Hepatocyte (in vitro differentiated cells): ENCODE data around the gene RGS19. TPM values are rescaled to one million over a fixed set of nuclear protein-coding genes. Genes with fewer than 3 reads are reported as not detected.

ENCODE experiments used
- DNase-seq: peaks from one replicate; pipeline ENCODE4 v3.0.0-alpha.2; 2016; ENCODE audit warnings: low spot score
- H2AFZ ChIP-seq: fragments of 200-600 bp; sonication (generic); 2 replicates; pipeline ENCODE4 v1.6.0; 2016; ENCODE audit warnings: antibody characterized with exemption, mild to moderate bottlenecking
- H3K27ac ChIP-seq: fragments of 200-600 bp; sonication (generic); 2 replicates; pipeline ENCODE4 v1.5.1; 2016; ENCODE audit warnings: mild to moderate bottlenecking
- H3K27me3 ChIP-seq: fragments of 200-600 bp; sonication (generic); 2 replicates; pipeline ENCODE4 v1.6.1; 2016
- H3K36me3 ChIP-seq: fragments of 200-600 bp; sonication (generic); replicated peaks from 2 replicates; pipeline ENCODE4 v1.5.1; 2016; ENCODE audit warnings: low read depth; ENCODE audit not compliant: insufficient read depth
- H3K4me1 ChIP-seq: fragments of 200-600 bp; sonication (generic); 2 replicates; pipeline ENCODE4 v1.5.1; 2016; ENCODE audit warnings: mild to moderate bottlenecking, moderate library complexity; ENCODE audit not compliant: insufficient read depth
- H3K4me2 ChIP-seq: fragments of 200-600 bp; sonication (generic); 2 replicates; pipeline ENCODE4 v1.6.0; 2016
- H3K4me3 ChIP-seq: fragments of 200-600 bp; sonication (generic); 2 replicates; pipeline ENCODE4 v1.5.1; 2016; ENCODE audit warnings: mild to moderate bottlenecking
- H3K79me2 ChIP-seq: fragments of 200-600 bp; sonication (generic); 2 replicates; pipeline ENCODE4 v1.6.0; 2017; ENCODE audit warnings: mild to moderate bottlenecking
- H3K9me2 ChIP-seq: fragments of 200-600 bp; sonication (generic); replicated peaks from 2 replicates; pipeline ENCODE4 v1.6.0; 2017; ENCODE audit warnings: mild to moderate bottlenecking; ENCODE audit not compliant: insufficient read depth
- H3K9me3 ChIP-seq: fragments of 200-600 bp; sonication (generic); 2 replicates; pipeline ENCODE4 v1.5.1; 2016; ENCODE audit warnings: low read depth, mild to moderate bottlenecking
- H4K20me1 ChIP-seq: fragments of 200-600 bp; sonication (generic); 2 replicates; pipeline ENCODE4 v1.6.0; 2016; ENCODE audit warnings: mild to moderate bottlenecking; ENCODE audit not compliant: insufficient read depth, poor library complexity, severe bottlenecking
- CTCF ChIP-seq: fragments of 200-600 bp; sonication (generic); IDR thresholded peaks from 2 replicates; pipeline ENCODE4 v1.5.1; 2016; ENCODE audit warnings: antibody characterized with exemption, mild to moderate bottlenecking; ENCODE audit not compliant: poor library complexity
- EZH2 ChIP-seq: fragments of 200-600 bp; sonication (generic); IDR thresholded peaks from 2 replicates; pipeline ENCODE4 v1.6.1; 2016; ENCODE audit warnings: antibody characterized with exemption, mild to moderate bottlenecking, borderline replicate concordance
- EZH2phosphoT487 ChIP-seq: fragments of 200-600 bp; sonication (generic); IDR thresholded peaks from one replicate; pipeline ENCODE4 v1.6.1; 2018; ENCODE audit warnings: antibody characterized with exemption, mild to moderate bottlenecking, low read depth, moderate library complexity; ENCODE audit not compliant: unreplicated experiment, severe bottlenecking
- WGBS: methylation state at CpG from one replicate; pipeline ENCODE4 v1.1.6; 2016; ENCODE audit warnings: low lambda C conversion rate; ENCODE audit errors: missing lambda C conversion rate; 5-methylcytosine and 5-hydroxymethylcytosine counted together
- polyA plus RNA-seq: library from polyadenylated mRNA; unstranded; fragments of >200 nt; fragmentation: Nextera tagmentation; extraction: Ambion mirVana; gene quantifications from 2 replicates; pipeline ENCODE4 v1.2.1, GENCODE V29; 2016
- total RNA-seq: library from RNA; depleted of rRNA; stranded (reverse); fragments of >200 nt; gene quantifications from 2 replicates; pipeline ENCODE4 v1.2.3, GENCODE V29; 2014

Gene RGS19
- total and polyA plus RNA-seq, 2 experiments from 2014 or later = 8.8 to 10.9 TPM

DNA sequence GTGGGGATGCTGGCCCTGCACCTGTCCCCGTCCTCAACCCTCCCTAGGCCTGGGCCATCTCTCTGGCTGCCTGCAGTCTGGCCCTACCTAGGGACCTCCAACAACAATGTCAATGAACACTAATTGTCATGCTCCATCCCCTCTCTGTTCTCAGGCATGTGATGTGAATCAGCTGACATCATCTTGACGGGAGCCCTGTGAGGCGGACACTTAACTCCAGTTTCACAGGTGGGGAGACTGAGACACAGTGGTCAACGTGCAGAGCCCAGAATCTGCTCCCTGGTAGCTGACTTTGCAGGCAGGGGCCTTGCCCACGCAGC lies 17.1 kb downstream of the RGS19 start:
- no peaks in the 10 kb centered on the region for H3K27me3 ChIP-seq
- H4K20me1 ChIP-seq = no peaks in the 10 kb centered on the region
- H3K9me3 ChIP-seq = no peaks in the 10 kb centered on the region
- no peak overlapping the region for H3K4me3 ChIP-seq
- no peaks in the 10 kb centered on the region for H3K9me2 ChIP-seq
- peaks cover 12% of the 10 kb centered on the region for H3K79me2 ChIP-seq
- H3K27ac ChIP-seq = peak overlapping the region; percentile 93
- 74% methylated on average over 5 of the region's 5 CpGs for WGBS
- peak overlapping the region; percentile 86 for H3K4me2 ChIP-seq
- peak overlapping the region; percentile 74 for H2AFZ ChIP-seq
- no peaks in the 10 kb centered on the region for H3K36me3 ChIP-seq
- DNase-seq = no peak
- H3K4me1 ChIP-seq = peaks cover 17% of the 10 kb centered on the region
- TF ChIP-seq CTCF = no peak
- no peak for TF ChIP-seq EZH2phosphoT487
- TF ChIP-seq EZH2 = no peak

DNA sequence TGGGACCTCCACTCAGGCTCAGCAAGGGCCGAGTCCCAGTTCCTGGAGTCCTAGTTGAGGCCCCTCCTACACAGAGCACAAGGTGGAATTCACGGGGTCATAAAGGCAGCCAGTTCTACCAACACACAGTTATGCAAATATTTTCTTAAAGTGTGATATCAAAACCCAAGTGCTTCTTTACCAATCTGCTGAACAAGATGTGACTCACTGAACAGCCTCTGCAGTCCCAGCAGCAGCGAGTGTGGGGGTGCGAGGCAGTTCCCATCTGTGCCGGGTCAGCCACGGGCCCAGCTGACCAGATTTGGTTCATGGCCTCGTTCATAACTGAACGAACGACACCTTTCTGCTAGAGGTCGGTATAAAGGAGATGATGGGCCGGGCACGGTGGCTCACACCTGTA lies 20.8 kb downstream of the RGS19 start:
- Histone ChIP-seq H3K36me3 (no peaks in the 10 kb centered on the region), H3K27me3 (no peaks in the 10 kb centered on the region), H3K4me3 (no peak overlapping the region), H3K79me2 (peaks cover 3% of the 10 kb centered on the region), H3K4me2 (no peak overlapping the region), H4K20me1 (no peaks in the 10 kb centered on the region), H2AFZ (no peak overlapping the region), H3K4me1 (peaks cover 27% of the 10 kb centered on the region), H3K27ac (no peak overlapping the region), H3K9me2 (no peaks in the 10 kb centered on the region), H3K9me3 (no peaks in the 10 kb centered on the region)
- TF ChIP-seq CTCF (no peak), EZH2 (no peak), EZH2phosphoT487 (no peak)
- DNase-seq = no peak
- 81% methylated on average over 12 of the region's 12 CpGs for WGBS

GRCh38 chr20:64057628-64058498 lies 21.5 kb downstream of the RGS19 start:
- Histone ChIP-seq H3K27ac (no peak overlapping the region), H3K36me3 (no peaks in the 10 kb centered on the region), H3K4me2 (no peak overlapping the region), H2AFZ (no peak overlapping the region), H3K79me2 (no peaks in the 10 kb centered on the region), H3K9me2 (no peaks in the 10 kb centered on the region), H3K9me3 (no peaks in the 10 kb centered on the region), H4K20me1 (no peaks in the 10 kb centered on the region), H3K27me3 (no peaks in the 10 kb centered on the region), H3K4me1 (peaks cover 27% of the 10 kb centered on the region), H3K4me3 (no peak overlapping the region)
- 39% methylated on average over 32 of the region's 33 CpGs for WGBS
- TF ChIP-seq CTCF (peak; percentile 79), EZH2phosphoT487 (no peak)
- DNase-seq = peak; percentile 87
